Esophagus muscularis mucosa (tissue), 4 donors: ENCODE data around the gene PTF1A. TPM values are rescaled to one million over a fixed set of nuclear protein-coding genes. Genes with fewer than 3 reads are reported as not detected.

Experiments
- small RNA-seq, 3 donors: library from RNA; depleted of rRNA; stranded (forward); fragments of <200 nt; gene quantifications; one replicate each; pipeline ENCODE3, GENCODE V24; 2016
- total RNA-seq, 4 donors: library from RNA; depleted of rRNA; stranded (reverse); fragments of >200 nt; gene quantifications; one replicate each; pipeline versions ENCODE4 v1.1.0 to v1.2.1, GENCODE V29; 2016

The PTF1A gene
- total RNA-seq, 4 donors from 2014 or later: not detected

Small RNA genes lying within 50 kb of the gene (small RNA-seq; reads per million reads assigned to genes)
- 0 reads per million in 3 donors for gene RF00561

Other genes starting within 250 kb of the PTF1A start
- gene MSRB2, start 96.7 kb upstream of the PTF1A start, total RNA-seq: 10 to 100 TPM; 36.0 to 48.6 (median 40.6) TPM
- not detected for gene C10orf67, start 152.5 kb downstream of the PTF1A start, total RNA-seq
- 10 to 100 TPM in 3 of 4 donors, 1 to 10 TPM in 1; 9.3 to 19.1 (median 11.4) TPM for gene OTUD1, start 246.8 kb downstream of the PTF1A start, total RNA-seq